ENCODE data around the gene MDGA2. TPM values are rescaled to one million over a fixed set of nuclear protein-coding genes. Genes with fewer than 3 reads are reported as not detected.
"Not testable (repeated sequence)": the region's sequence is repeated elsewhere in the genome, so short reads cannot be mapped to it uniquely, and the experiment has no call there.

The MDGA2 gene
- total RNA-seq, 1 experiment from 2014 or later = not detected

GRCh38 chr14:47637753-47638152, 37.7 kb downstream of the MDGA2 start:
- H3K9me3 Mint-ChIP-seq (ENCODE audit: unreplicated experiment) = no peaks in the 10 kb centered on the region
- CTCF ChIA-PET = no interaction called here
- POLR2A ChIA-PET = no interaction called here

GRCh38 chr14:47626151-47627035, 49.0 kb downstream of the MDGA2 start:
- no peaks in the 10 kb centered on the region for H3K36me3 ChIP-seq (ENCODE audit: control insufficient read depth, insufficient read depth, low read length)
- Mint-ChIP-seq H3K4me3 (ENCODE audit: unreplicated experiment) (no peak overlapping the region), H3K27me3 (ENCODE audit: insufficient read depth, unreplicated experiment) (peaks cover 1% of the 10 kb centered on the region), H3K36me3 (ENCODE audit: insufficient read depth, unreplicated experiment) (no peaks in the 10 kb centered on the region), H3K9me3 (ENCODE audit: unreplicated experiment) (no peaks in the 10 kb centered on the region), H3K4me1 (ENCODE audit: low read depth, unreplicated experiment) (no peaks in the 10 kb centered on the region), H3K27ac (ENCODE audit: unreplicated experiment) (no peak overlapping the region)
- H3K4me3 ChIP-seq (ENCODE audit: low read depth, low read length) = no peak overlapping the region
- H3K27me3 ChIP-seq (replicated peaks; ENCODE audit: control insufficient read depth, insufficient read depth, low read length) = no peaks in the 10 kb centered on the region
- ChIA-PET CTCF (no interaction called here), POLR2A (no interaction called here)
- no peak for DNase-seq
- H3K9me3 ChIP-seq = no peaks in the 10 kb centered on the region
- no TSS peak for BruUV-seq (replicated peaks)
- no peaks in the 10 kb centered on the region for H3K4me1 ChIP-seq
- TF ChIP-seq CTCF (IDR thresholded peaks at IDR 0.05; ENCODE audit: insufficient read depth in 1 of 2, low read depth in 1 of 2, low read length in 1 of 2, severe bottlenecking in 1 of 2, unreplicated experiment in 1 of 2) = no peak
- intact Hi-C loops (cut with micrococcal nuclease; ENCODE audit: unreplicated experiment) = no loop called here

More at GRCh38 chr14:47637753-47638152, 37.7 kb downstream of the MDGA2 start:
- Histone ChIP-seq H3K36me3 (ENCODE audit: control insufficient read depth, insufficient read depth, low read length) (no peaks in the 10 kb centered on the region), H3K9me3 (no peaks in the 10 kb centered on the region), H3K4me1 (no peaks in the 10 kb centered on the region), H3K27me3 (replicated peaks; ENCODE audit: control insufficient read depth, insufficient read depth, low read length) (no peaks in the 10 kb centered on the region), H3K4me3 (ENCODE audit: low read depth, low read length) (no peak overlapping the region)
- Mint-ChIP-seq H3K4me3 (ENCODE audit: unreplicated experiment) (no peak overlapping the region), H3K36me3 (ENCODE audit: insufficient read depth, unreplicated experiment) (no peaks in the 10 kb centered on the region), H3K4me1 (ENCODE audit: low read depth, unreplicated experiment) (no peaks in the 10 kb centered on the region), H3K27me3 (ENCODE audit: insufficient read depth, unreplicated experiment) (no peaks in the 10 kb centered on the region), H3K27ac (ENCODE audit: unreplicated experiment) (no peak overlapping the region)
- TF ChIP-seq CTCF (IDR thresholded peaks at IDR 0.05; ENCODE audit: insufficient read depth in 1 of 2, low read depth in 1 of 2, low read length in 1 of 2, severe bottlenecking in 1 of 2, unreplicated experiment in 1 of 2) = no peak
- intact Hi-C loops (cut with micrococcal nuclease; ENCODE audit: unreplicated experiment) = no loop called here
- no peak for DNase-seq
- no TSS peak for BruUV-seq (replicated peaks)

- H3K27ac Mint-ChIP-seq (ENCODE audit: unreplicated experiment); H3K36me3 ChIP-seq (ENCODE audit: control insufficient read depth, insufficient read depth, low read length); DNase-seq; H3K4me1 ChIP-seq; H3K9me3 Mint-ChIP-seq (ENCODE audit: unreplicated experiment); CTCF ChIA-PET; H3K4me3 Mint-ChIP-seq (ENCODE audit: unreplicated experiment); POLR2A ChIA-PET; H3K36me3 Mint-ChIP-seq (ENCODE audit: insufficient read depth, unreplicated experiment); H3K4me3 ChIP-seq (ENCODE audit: low read depth, low read length); H3K9me3 ChIP-seq; H3K4me1 Mint-ChIP-seq (ENCODE audit: low read depth, unreplicated experiment); BruUV-seq (replicated peaks); H3K27me3 Mint-ChIP-seq (ENCODE audit: insufficient read depth, unreplicated experiment); H3K27me3 ChIP-seq (replicated peaks; ENCODE audit: control insufficient read depth, insufficient read depth, low read length); intact Hi-C loops (cut with micrococcal nuclease; ENCODE audit: unreplicated experiment): not testable (repeated sequence)
These were observed 51.3 kb downstream of the MDGA2 start for GRCh38 chr14:47624126-47624525.

Data from Caco-2 (cell line).